Measurements from ENCODE around the gene METTL27.

DNA sequence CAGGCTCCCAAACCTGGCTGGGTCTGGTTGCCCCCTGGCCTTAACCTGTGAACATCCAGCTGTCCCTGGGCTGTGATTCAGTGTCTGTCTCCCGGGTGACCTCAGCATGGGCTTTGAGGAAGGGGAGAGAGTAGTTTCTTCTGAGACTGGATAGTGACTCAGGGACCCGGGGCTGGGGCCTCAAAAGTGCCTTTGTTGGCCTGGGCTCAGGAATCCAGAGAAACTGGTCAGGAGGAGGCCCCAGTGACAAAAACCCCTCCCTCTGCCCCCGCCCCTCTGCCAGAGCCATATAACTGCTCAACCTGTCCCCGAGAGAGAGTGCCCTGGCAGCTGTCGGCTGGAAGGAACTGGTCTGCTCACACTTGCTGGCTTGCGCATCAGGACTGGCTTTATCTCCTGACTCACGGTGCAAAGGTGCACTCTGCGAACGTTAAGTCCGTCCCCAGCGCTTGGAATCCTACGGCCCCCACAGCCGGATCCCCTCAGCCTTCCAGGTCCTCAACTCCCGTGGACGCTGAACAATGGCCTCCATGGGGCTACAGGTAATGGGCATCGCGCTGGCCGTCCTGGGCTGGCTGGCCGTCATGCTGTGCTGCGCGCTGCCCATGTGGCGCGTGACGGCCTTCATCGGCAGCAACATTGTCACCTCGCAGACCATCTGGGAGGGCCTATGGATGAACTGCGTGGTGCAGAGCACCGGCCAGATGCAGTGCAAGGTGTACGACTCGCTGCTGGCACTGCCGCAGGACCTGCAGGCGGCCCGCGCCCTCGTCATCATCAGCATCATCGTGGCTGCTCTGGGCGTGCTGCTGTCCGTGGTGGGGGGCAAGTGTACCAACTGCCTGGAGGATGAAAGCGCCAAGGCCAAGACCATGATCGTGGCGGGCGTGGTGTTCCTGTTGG is 11.4 kb downstream of the METTL27 start, which contains the start of gene CLDN4:
- TF ChIP-seq POLR2A (IDR thresholded peaks at IDR 0.05), result no peak
- TF ChIP-seq, protein P1, sequence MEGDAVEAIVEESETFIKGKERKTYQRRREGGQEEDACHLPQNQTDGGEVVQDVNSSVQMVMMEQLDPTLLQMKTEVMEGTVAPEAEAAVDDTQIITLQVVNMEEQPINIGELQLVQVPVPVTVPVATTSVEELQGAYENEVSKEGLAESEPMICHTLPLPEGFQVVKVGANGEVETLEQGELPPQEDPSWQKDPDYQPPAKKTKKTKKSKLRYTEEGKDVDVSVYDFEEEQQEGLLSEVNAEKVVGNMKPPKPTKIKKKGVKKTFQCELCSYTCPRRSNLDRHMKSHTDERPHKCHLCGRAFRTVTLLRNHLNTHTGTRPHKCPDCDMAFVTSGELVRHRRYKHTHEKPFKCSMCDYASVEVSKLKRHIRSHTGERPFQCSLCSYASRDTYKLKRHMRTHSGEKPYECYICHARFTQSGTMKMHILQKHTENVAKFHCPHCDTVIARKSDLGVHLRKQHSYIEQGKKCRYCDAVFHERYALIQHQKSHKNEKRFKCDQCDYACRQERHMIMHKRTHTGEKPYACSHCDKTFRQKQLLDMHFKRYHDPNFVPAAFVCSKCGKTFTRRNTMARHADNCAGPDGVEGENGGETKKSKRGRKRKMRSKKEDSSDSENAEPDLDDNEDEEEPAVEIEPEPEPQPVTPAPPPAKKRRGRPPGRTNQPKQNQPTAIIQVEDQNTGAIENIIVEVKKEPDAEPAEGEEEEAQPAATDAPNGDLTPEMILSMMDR (IDR thresholded peaks at IDR 0.05), result no peak
